HG03469 (cell line): ENCODE measurements around the gene KRTAP2-3.
"Not testable (repeated sequence)": the region's sequence is repeated elsewhere in the genome, so short reads cannot be mapped to it uniquely, and the experiment has no call there.

ENCODE experiments used
- ATAC-seq: cut with Tn5 transposase; IDR thresholded peaks from one replicate; pipeline ENCODE4 v1.9.1; 2021; ENCODE audit warnings: mild to moderate bottlenecking, moderate library complexity, moderate number of reproducible peaks; ENCODE audit not compliant: unreplicated experiment

Gene KRTAP2-3, protein sequence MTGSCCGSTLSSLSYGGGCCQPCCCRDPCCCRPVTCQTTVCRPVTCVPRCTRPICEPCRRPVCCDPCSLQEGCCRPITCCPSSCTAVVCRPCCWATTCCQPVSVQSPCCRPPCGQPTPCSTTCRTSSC

DNA sequence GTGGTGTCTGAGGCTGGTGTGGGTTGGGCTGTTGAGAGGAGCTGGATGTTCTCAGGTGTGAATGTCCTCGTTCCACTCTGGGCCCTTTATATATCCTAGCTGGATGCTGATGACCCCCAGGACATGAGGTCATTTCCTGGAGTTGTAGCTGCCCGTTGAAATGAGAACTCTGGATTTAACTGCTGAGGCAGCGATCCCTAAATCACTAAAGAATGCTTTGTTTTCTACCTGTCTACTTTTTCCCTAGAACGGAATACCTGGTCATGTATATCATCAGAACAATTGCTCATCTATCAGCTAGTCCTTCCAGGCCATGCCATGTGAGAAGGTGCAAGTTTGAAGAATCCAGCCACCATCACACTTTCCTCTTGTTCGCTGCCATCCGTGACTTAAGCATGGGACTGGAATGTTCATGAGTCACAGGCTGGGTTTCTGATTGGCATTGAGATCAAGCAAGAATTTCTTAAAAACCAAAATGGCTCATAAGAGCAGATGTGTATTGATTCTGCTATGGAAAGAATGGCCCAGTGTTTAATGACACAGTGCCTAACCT lies at the start of gene KRTAP2-3:
Gene KRTAP2-3, minus strand, starts transcription at position 63 of the 553 bp plus-strand sequence. CDS start 64 bp downstream, outside the sequence.
- no peak for ATAC-seq

- not testable (repeated sequence) for ATAC-seq
Observed at GRCh38 chr17:41108728-41109386, 48.9 kb upstream of the KRTAP2-3 start.

GRCh38 chr17:41107941-41108450 lies 48.1 kb upstream of the KRTAP2-3 start:
- ATAC-seq, result no peak

GRCh38 chr17:41105347-41105746 lies 45.4 kb upstream of the KRTAP2-3 start, which contains the start of gene KRTAP4-9:
TSS of gene KRTAP4-9 (plus strand) at chr17:41105389. CDS start at chr17:41105389, 0 bp downstream.
- ATAC-seq, result not testable (repeated sequence)

GRCh38 chr17:41104386-41105038 lies 44.6 kb upstream of the KRTAP2-3 start:
- not testable (repeated sequence) for ATAC-seq

GRCh38 chr17:41103896-41104295 lies 44.0 kb upstream of the KRTAP2-3 start:
- no peak for ATAC-seq

DNA sequence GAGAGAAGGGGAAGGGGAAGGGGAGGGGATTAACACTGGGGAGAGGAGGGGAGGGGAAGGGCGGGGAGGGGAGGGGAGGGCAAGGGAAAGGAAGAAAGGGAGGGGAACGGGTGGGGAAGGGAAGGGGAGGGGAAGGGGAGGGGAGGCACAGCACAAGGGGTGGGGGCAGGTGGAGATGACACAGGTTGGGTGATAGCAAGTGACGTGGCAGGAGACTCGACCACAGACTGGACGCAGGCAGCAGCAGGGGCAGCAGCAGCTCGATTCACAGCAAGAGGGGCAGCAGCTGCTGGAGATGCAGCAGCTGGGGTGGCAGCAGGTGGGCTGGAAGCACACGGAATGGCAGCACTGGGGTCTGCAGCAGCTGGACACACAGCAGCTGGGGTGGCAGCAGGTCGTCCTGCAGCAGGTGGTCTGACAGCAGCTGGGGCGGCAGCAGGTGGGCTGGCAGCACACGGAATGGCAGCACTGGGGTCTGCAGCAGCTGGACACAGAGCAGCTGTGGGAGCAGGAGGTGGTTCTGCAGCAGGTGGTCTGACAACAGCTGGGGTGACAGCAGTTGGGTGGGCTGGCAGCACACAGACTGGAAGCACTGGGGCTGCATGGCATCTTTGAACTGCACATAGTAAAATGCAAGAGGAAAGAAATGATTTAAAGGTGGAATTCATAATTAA lies 41.8 kb upstream of the KRTAP2-3 start, which contains the start of gene KRTAP4-16:
Gene KRTAP4-16, minus strand, starts transcription at position 624 of the 674 bp plus-strand sequence. Its CDS starts 0 bp downstream, at position 624.
- no peak for ATAC-seq

- ATAC-seq, result not testable (repeated sequence)
Observed at GRCh38 chr17:41099682-41100480, 40.0 kb upstream of the KRTAP2-3 start.

- no peak for ATAC-seq
Observed at GRCh38 chr17:41098481-41098880, 38.6 kb upstream of the KRTAP2-3 start.

DNA sequence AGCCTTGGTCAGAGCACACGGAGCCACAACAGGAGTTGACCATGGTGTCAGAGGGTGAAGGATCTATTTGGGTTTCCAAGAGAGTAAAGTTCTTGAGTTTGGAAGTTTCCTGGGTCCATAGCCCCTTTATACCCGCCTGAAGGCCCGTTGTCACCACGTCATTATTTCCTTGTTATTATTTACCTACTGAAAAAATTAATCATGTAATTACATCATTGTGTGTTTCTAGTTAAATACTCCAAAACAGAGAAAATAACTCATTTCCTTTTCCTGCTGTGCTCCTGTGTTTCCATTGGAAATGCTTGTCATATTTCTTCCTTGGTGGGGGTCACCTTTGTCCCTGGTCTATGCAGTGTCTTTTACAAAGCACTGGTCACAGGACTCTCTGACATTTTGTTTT lies 38.1 kb upstream of the KRTAP2-3 start, which contains the start of gene KRTAP4-8:
Gene KRTAP4-8, minus strand, starts transcription at position 101 of the 400 bp plus-strand sequence. Its CDS starts 58 bp downstream, at position 43.
- no peak for ATAC-seq

- ATAC-seq, result no peak
Observed at GRCh38 chr17:41096055-41096454, 36.1 kb upstream of the KRTAP2-3 start.

DNA sequence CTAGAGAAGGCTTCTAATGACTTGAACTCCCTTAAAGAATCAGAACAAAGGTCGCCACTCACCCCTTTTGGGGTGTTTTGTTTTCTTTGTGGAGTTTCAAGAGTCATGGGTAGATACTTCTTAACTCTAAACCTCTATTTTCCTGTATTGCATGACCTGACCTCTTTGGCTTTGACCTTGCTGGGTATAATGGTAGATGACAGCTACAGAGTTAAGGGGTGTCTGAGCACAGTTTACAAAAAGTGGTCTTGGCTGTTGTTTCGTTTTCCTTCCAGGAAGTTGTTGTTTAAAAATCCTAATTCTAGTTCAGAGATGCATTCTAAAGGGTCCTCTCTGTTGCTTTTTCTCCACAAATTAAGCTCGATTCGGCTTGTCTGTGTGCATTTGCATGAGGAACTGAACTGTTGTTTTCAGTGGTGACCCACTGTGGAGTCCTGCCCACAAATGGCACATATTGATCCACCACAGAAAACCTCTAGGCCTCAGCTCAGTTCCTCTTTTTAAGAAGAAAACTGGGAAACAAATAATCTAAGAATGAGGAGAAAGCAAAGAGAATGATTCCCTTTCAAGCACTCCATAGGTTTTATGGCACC lies 28.9 kb upstream of the KRTAP2-3 start:
- not testable (repeated sequence) for ATAC-seq

GRCh38 chr17:41084100-41084856 lies 24.4 kb upstream of the KRTAP2-3 start, which contains the start of gene KRTAP4-7:
TSS of gene KRTAP4-7 (plus strand) at chr17:41084150. CDS start at chr17:41084207, 57 bp downstream.
- ATAC-seq, result not testable (repeated sequence)

GRCh38 chr17:41083427-41083826 lies 23.5 kb upstream of the KRTAP2-3 start:
- ATAC-seq, result not testable (repeated sequence)

DNA sequence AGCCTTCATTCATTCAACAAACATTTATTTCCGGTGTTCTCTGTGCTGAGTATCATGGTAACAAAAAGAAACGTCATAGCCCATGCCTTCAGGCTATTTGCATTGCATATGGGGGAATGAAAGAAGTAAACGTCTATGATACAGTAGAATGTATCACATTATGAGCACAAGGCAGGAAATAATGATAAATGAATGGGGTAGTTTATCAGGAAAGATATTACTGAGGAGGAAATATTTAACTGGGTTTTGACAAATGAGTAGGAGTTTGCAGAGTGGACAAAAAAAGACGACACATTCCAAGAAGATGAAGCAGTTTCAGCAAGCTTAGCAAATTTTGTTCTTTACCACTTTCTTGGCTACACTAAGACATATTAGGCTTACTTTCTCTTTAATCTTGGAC lies 22.7 kb upstream of the KRTAP2-3 start:
- no peak for ATAC-seq

GRCh38 chr17:41076788-41077187 lies 16.9 kb upstream of the KRTAP2-3 start:
- no peak for ATAC-seq

- ATAC-seq, result no peak
Observed at GRCh38 chr17:41073676-41074075, 13.8 kb upstream of the KRTAP2-3 start.

DNA sequence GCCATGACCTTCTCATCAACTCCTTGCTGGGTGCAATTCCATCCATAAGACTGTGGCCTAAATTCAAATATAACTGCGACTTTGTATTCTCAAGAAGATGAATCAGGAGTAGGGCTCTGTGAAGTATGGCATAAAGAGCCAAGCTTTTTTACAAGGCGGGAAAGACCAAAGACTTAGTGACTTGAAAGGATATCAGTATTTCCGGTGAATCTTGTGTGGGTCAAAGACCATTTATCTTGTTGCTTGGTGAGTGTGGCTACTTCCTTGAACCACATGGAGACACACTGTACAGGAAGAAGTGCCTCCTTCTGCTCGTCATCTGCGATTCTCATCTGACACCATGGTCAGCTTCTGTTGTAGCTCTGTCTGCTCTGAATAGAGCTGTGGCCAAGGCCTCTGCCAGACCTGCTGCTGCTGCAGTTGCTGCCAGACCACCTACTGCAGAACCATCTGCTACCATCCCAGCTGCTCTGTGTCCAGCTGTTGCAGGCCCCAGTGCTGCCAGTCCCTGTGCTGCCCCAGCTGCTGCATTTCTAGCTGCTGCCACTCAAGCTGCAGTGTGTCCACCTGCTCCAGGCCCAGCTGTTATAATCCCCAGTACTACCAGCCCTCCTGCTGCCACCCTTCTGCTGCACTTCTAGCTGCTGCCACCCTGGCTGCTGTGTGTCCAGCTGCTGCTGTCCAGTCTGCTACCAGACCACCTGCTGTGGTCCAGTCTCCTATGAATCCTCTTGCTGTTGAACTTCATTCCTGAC lies 11.9 kb upstream of the KRTAP2-3 start:
- no peak for ATAC-seq
